Loucy (cell line): ENCODE results near the gene THBD.

Source experiments
- H2AFZ ChIP-seq: fragments of 200-600 bp; sonication (generic); 2 replicates; pipeline ENCODE4 v1.6.0; 2016; ENCODE audit warnings: antibody characterized with exemption, mild to moderate bottlenecking, low read length, moderate library complexity
- H3F3A ChIP-seq: fragments of 200-600 bp; 2 replicates; pipeline ENCODE4 v1.6.0; 2016; ENCODE audit warnings: antibody characterized with exemption, low read depth, mild to moderate bottlenecking
- H3K27me3 ChIP-seq: fragments of 200-600 bp; sonication (generic); 2 replicates; pipeline ENCODE4 v1.6.1; 2014; ENCODE audit warnings: low read length, mild to moderate bottlenecking; ENCODE audit not compliant: insufficient read depth, poor library complexity, severe bottlenecking
- H3K36me3 ChIP-seq: fragments of 200-600 bp; sonication (generic); 2 replicates; pipeline ENCODE4 v1.6.1; 2016; ENCODE audit warnings: low read length; ENCODE audit not compliant: insufficient read depth
- H3K4me1 ChIP-seq: fragments of 200-600 bp; sonication (generic); 2 replicates; pipeline ENCODE4 v1.5.1; 2014; ENCODE audit warnings: low read length, mild to moderate bottlenecking; ENCODE audit not compliant: insufficient read depth, poor library complexity, severe bottlenecking
- H3K4me2 ChIP-seq: fragments of 200-600 bp; sonication (generic); 2 replicates; pipeline ENCODE4 v1.6.0; 2014; ENCODE audit warnings: antibody characterized with exemption, low read length, low read depth, mild to moderate bottlenecking; ENCODE audit not compliant: poor library complexity, severe bottlenecking
- H3K4me3 ChIP-seq: fragments of 200-600 bp; sonication (generic); 2 replicates; pipeline ENCODE4 v1.5.1; 2014; ENCODE audit warnings: low read length, mild to moderate bottlenecking, mixed read lengths; ENCODE audit not compliant: poor library complexity, severe bottlenecking
- H3K79me2 ChIP-seq: fragments of 200-600 bp; sonication (generic); 2 replicates; pipeline ENCODE4 v1.6.1; 2014; ENCODE audit warnings: low read length; ENCODE audit not compliant: insufficient read depth
- H3K9ac ChIP-seq: fragments of 200-600 bp; sonication (generic); 2 replicates; pipeline ENCODE4 v1.6.0; 2014; ENCODE audit warnings: mild to moderate bottlenecking, low read depth, low read length, moderate library complexity; ENCODE audit not compliant: poor library complexity, severe bottlenecking
- H3K9me2 ChIP-seq: fragments of 200-600 bp; sonication (generic); replicated peaks from 2 replicates; pipeline ENCODE4 v1.6.1; 2016; ENCODE audit warnings: low read depth, low read length, mixed read lengths
- H3K9me3 ChIP-seq: fragments of 200-600 bp; sonication (generic); 2 replicates; pipeline ENCODE4 v1.6.1; 2014; ENCODE audit warnings: mild to moderate bottlenecking, antibody characterized with exemption, low read length, low read depth; ENCODE audit not compliant: insufficient read depth
- H4K20me1 ChIP-seq: fragments of 200-600 bp; sonication (generic); 2 replicates; pipeline ENCODE4 v1.6.0; 2014; ENCODE audit warnings: antibody characterized with exemption, low read length, mild to moderate bottlenecking; ENCODE audit not compliant: insufficient read depth, poor library complexity, severe bottlenecking
- EZH2phosphoT487 ChIP-seq: fragments of 200-600 bp; IDR thresholded peaks from 2 replicates; pipeline ENCODE4 v1.6.1; 2018; ENCODE audit warnings: antibody characterized with exemption, mild to moderate bottlenecking, moderate library complexity, borderline replicate concordance
- TF ChIP-seq, protein P1 (sequence below): fragments of 200-600 bp; sonication (generic); conservative IDR thresholded peaks from 2 replicates; pipeline ENCODE4 v1.5.1; 2014; ENCODE audit warnings: mild to moderate bottlenecking, antibody characterized with exemption, low read length

The THBD gene

DNA sequence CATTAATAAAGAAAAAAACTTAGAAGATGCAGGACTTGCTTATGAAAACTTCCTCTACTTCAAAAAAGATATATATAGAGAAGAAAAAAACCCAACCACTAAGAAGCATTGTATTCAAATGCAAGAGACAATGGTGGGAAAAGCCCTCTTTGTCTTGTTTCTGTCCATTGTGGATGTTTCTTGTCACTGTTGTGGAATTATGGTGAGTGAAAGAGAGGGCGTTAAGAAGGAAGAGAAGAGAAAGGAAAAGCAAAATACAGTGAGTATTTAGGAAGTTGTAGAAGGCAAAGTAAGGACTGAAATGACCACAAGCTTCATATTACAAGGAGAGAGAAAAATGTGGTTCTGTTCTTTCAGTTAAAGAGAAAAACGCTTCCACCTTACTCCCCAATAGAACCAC is 14.1 kb upstream of the THBD start:
- no peaks in the 10 kb centered on the region for H3K9me3 ChIP-seq
- no peak overlapping the region for H3K4me2 ChIP-seq
- H3F3A ChIP-seq, result no peaks in the 10 kb centered on the region
- no peak overlapping the region for H2AFZ ChIP-seq
- H3K4me1 ChIP-seq, result peaks cover 7% of the 10 kb centered on the region
- H3K79me2 ChIP-seq, result no peaks in the 10 kb centered on the region
- TF ChIP-seq, protein P1, sequence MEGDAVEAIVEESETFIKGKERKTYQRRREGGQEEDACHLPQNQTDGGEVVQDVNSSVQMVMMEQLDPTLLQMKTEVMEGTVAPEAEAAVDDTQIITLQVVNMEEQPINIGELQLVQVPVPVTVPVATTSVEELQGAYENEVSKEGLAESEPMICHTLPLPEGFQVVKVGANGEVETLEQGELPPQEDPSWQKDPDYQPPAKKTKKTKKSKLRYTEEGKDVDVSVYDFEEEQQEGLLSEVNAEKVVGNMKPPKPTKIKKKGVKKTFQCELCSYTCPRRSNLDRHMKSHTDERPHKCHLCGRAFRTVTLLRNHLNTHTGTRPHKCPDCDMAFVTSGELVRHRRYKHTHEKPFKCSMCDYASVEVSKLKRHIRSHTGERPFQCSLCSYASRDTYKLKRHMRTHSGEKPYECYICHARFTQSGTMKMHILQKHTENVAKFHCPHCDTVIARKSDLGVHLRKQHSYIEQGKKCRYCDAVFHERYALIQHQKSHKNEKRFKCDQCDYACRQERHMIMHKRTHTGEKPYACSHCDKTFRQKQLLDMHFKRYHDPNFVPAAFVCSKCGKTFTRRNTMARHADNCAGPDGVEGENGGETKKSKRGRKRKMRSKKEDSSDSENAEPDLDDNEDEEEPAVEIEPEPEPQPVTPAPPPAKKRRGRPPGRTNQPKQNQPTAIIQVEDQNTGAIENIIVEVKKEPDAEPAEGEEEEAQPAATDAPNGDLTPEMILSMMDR, result no peak
- TF ChIP-seq EZH2phosphoT487, result no peak
- H3K36me3 ChIP-seq, result no peaks in the 10 kb centered on the region
- no peaks in the 10 kb centered on the region for H3K9me2 ChIP-seq
- H3K4me3 ChIP-seq, result no peak overlapping the region
- no peaks in the 10 kb centered on the region for H4K20me1 ChIP-seq
- H3K9ac ChIP-seq, result no peak overlapping the region
- H3K27me3 ChIP-seq, result no peaks in the 10 kb centered on the region

DNA sequence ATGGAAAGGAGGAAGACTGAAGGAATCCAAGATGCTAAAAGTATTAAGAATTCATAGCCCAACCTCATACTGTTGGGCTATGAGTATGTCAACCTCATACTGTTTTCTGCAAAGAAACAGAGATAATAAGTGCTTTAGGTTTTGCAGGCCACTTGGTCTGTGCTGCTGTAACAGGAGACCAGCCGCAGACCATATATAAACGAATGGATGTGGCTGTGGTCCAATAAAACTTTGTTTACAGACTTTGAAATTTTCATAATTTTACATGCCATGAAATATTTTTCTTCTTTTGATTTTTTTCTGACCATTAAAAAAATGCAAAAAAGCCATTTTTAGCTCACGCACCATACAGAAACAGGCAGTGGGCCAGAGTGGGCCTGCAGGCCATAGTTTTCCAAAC is 13.7 kb upstream of the THBD start:
- Histone ChIP-seq H3K9me3 (no peaks in the 10 kb centered on the region), H3K79me2 (no peaks in the 10 kb centered on the region), H3K36me3 (no peaks in the 10 kb centered on the region), H3K27me3 (no peaks in the 10 kb centered on the region), H3K4me2 (no peak overlapping the region), H3K9ac (no peak overlapping the region), H3K4me1 (peaks cover 7% of the 10 kb centered on the region), H4K20me1 (no peaks in the 10 kb centered on the region), H3F3A (no peaks in the 10 kb centered on the region), H3K4me3 (no peak overlapping the region), H2AFZ (no peak overlapping the region), H3K9me2 (no peaks in the 10 kb centered on the region)
- TF ChIP-seq EZH2phosphoT487, result no peak
- TF ChIP-seq, protein P1, result no peak

DNA sequence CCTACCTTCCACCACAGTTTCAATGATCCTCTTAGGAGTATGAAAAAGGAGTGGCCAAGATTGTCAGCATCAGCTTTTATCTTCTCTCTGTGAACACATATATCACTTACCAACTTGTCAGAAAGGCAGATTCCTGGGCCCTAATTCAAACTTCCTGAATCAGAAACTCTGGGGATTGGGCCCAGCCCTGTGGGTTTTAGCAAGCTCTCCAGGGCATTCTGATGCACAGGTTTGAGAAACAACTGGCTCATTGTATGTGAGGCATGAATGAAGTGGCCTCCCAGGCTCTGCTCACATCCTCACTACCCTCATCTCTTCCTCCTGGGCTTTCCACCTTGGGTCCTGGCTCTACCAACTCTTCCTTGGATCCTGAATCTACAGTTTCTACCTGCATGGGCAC is 13.2 kb upstream of the THBD start:
- H3K4me3 ChIP-seq, result no peak overlapping the region
- H3K4me2 ChIP-seq, result no peak overlapping the region
- H3K36me3 ChIP-seq, result no peaks in the 10 kb centered on the region
- H3K9me3 ChIP-seq, result no peaks in the 10 kb centered on the region
- H3K9me2 ChIP-seq, result no peaks in the 10 kb centered on the region
- TF ChIP-seq, protein P1, result no peak
- no peak for TF ChIP-seq EZH2phosphoT487
- no peaks in the 10 kb centered on the region for H3K27me3 ChIP-seq
- H4K20me1 ChIP-seq, result no peaks in the 10 kb centered on the region
- peaks cover 7% of the 10 kb centered on the region for H3K4me1 ChIP-seq
- no peaks in the 10 kb centered on the region for H3K79me2 ChIP-seq
- no peaks in the 10 kb centered on the region for H3F3A ChIP-seq
- no peak overlapping the region for H2AFZ ChIP-seq
- H3K9ac ChIP-seq, result no peak overlapping the region
